ENCODE data around the gene VIL1.

Gene VIL1

DNA sequence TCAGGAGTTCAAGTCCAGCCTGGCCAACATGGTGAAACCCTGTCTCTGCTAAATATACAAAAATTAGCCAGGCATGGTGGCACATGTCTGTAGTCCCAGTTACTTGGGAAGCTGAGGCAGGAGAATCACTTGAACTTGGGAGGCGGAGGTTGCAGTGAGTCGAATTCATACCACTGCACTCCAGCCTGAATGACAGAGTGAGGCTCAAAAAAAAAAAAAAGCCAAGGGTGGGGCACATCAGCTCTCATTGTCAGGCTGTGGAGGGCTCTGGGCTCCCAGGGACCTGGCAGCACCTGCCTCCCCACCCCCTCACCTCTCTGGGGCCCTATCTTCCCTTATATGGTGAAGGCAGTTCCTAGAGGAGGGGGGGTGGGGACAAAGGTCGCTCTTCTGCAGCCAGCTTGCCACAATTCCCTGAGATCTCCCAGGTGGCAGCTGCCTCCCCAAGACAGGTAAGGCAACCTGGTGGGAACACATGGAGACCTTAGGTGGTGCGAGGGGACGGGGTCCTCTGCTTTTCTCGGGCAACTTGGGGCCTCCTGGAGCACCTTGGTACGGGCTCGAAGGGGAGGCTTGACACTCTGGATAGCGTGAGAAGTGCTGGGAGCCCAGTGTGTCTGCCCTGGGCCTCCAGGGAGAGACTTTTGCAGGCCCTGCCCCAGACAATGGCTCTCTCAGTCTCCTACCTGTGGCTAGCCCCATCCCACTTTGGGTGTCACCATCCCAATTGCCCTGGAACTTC, at the start of gene VIL1:
VIL1 (plus strand) TSS at position 407 of the 742 bp plus-strand sequence. CDS start 4,656 bp downstream, outside the sequence.
- no peak for DNase-seq

DNA sequence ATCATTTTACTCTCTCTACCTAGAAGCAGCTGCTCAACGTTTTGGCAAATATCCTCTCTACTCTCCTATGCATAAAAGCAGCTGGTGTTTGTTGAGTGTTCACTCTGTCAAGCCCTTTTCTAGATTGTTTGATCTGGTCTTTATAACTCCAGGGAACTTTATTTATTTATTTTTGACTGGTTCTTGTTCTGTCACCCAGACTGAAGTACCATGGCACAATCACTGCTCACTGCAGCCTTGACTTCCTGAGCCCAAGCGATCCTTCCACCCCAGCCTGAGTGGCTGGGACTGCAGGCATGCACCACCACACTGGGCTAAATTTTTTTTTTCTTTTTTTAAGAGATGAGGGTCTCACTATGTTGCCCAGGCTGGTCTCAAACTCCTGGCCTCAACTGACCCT, 49.6 kb upstream of the VIL1 start:
- DNase-seq: no peak

DNA sequence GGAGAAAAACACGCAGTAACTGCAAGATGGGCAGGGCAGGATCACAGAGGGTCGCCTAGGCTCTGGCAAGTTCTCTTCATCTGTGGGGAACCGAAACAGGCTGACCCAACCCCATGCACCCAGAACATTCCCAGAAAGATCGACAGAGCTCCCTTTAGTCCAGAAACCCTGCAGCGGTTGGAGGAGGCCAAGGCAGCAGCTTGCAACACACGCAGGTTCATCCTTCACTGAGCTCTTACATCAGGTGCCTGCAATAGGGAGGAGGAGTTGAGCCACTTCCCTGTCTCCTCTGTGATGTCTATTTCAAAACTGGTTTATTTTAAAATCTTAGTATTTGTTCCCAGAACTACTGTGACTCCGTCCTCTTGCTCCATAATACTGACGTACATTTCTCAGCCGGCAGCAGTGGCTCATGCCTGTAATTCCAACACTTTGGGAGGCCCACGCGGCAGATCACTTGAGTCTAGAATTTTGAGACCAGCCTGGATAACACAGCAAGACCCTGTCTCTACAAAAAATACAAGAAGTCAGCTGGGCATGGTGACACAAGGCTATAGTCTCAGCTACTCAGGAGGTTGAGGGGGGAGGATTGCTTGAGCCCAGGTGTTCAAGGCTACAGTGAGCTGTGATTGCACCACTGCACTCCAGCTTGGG, 48.4 kb upstream of the VIL1 start:
- no peak for DNase-seq

DNA sequence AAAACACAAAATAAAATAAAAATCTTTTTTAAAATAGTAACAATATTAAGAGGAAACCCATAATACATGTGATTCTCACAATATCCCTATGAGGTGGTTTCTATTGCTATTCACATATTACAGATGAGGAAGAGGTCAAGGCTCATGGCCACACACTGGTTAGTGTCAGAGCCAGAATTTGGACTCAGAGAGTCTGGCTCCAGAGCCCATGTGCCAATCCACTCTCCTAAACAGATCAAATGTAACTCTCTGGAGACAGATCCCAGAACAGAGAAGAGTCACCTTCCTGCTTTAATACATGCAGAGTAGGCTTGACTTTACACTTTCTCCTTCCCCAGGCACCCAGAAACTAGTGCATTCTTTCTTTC, 47.0 kb upstream of the VIL1 start:
- no peak for DNase-seq

DNA sequence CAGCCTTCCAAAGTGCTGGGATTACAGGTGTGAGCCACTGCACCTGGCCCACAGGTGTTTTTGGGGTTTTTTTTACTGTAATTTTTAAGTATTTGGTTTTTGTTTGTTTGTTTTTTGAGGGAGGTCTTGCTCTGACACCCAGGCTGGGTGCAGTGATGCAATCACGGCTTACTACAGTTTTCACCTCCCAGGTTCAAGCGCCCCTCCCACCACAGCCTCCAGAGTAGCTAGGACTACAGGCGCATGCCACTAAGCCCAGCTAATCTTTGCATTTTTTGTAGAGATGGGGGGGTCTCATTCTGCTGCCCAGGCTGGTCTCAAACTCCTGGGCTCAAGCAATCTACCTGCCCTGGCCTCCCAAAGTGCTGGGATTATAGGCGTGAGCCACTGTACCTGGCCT, 44.1 kb upstream of the VIL1 start:
- DNase-seq: no peak

DNA sequence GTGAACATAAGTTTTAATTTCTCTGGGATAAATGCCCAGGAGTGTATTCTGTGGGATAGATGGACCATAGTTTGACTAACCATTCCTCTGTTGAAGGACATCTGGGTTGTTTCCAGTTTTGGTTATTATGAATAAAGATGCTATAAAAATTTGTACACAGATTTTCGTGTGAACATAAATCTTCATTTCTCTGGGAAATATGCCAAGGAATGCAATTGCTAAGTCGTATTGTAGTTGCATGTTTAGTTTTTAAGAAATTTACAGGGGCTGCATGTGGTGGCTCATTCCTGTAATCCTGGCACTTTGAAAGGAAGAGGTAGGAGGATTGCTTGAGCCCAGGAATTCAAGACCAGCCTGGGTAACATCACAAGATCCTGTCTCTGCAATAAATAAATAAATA, 43.7 kb upstream of the VIL1 start:
- DNase-seq: no peak

DNA sequence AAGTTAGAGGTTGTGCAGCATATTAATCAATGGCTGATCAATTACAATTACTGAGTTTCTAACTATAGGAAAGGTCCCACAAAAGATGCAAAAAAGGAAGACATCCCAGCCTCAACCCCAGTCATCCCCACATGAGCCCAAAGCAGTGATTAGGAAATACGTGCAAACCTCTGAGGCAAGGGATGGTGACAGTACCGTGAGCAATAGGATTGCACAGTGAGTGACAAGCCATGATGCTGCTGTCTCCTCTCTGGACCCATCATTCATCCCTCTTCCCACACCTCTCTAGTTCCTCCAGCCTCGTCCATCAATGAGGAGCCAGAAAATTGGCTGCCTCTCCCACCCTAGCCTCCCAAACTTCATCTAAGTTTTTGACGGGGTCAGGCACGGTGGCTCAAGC, 40.9 kb upstream of the VIL1 start:
- no peak for DNase-seq

DNA sequence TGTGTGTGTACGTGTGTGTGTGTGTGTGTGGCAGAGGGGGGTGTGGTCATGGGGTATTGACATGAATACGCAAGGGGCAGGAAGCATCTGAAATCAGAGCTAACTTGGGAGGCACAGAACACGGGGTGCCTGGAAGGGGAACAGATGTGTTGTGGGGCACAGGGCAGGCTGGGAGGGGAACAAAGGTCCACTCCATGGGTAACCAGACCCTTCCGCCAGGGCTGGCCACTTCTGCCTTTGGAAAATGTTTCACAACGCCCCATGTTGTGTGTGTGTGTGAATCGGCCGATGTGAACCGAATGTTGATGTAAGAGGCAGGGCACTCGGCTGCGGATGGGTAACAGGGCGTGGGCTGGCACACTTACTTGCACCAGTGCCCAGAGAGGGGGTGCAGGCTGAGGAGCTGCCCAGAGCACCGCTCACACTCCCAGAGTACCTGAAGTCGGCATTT, 37.0 kb upstream of the VIL1 start, which contains the start of gene SLC11A1:
SLC11A1 (plus strand) TSS at position 358 of the 451 bp plus-strand sequence. CDS start 96 bp downstream, outside the sequence.
- no peak for DNase-seq

DNA sequence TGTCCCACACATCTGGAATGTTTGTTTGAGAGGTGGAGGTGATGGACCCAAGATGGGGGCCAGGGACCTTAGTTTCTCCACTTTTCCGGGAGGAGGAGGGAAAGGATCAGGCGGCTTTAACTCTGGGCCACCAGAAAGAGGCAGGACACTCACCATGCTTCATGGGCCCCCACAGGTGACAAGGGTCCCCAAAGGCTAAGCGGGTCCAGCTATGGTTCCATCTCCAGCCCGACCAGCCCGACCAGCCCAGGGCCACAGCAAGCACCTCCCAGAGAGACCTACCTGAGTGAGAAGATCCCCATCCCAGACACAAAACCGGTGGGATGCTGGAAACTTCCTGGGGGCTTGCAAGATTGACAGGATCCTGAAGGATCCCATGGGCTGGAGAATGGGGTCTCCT, 36.1 kb upstream of the VIL1 start:
- DNase-seq: no peak

DNA sequence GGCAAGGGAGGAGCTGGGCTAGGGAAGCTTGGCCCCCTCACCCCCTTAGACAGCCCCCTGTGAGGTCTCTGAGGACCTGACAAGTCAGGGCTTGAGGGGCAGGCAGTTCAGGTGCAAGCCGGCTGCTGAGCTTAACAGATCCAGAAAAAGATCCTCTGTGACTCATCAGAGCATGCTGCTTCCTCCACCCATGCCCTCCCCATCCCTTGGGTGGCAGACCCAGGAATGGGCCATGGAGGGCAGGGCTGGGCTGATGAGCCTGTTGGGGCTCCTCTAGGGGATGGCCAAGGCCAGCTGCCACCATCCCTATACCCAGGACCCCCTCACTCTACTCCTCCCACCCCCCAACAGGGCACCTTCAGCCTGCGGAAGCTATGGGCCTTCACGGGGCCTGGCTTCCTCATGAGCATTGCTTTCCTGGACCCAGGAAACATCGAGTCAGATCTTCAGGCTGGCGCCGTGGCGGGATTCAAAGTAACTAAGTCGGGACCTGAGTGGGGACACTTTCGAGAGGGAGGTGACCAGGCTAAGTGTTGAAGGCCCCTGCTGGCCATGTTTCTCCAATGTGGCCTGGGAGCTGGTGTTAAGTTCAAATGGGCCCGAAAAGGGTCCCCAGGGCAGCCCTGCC, 34.9 kb upstream of the VIL1 start:
- no peak for DNase-seq

DNA sequence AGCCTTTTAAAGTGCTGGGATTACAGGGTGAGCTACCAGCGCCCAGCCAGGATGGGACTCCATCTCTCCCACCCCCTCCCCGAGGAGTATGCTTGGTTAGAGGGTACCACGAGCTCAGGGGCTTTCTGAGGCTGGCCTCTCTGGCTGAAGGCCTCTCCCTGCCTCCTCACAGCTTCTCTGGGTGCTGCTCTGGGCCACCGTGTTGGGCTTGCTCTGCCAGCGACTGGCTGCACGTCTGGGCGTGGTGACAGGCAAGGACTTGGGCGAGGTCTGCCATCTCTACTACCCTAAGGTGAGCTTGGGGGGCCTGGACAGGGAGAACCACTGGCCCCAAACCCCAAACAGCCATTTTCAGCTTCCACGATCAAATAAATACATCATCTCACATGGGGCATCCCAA, 33.9 kb upstream of the VIL1 start:
- DNase-seq: no peak

DNA sequence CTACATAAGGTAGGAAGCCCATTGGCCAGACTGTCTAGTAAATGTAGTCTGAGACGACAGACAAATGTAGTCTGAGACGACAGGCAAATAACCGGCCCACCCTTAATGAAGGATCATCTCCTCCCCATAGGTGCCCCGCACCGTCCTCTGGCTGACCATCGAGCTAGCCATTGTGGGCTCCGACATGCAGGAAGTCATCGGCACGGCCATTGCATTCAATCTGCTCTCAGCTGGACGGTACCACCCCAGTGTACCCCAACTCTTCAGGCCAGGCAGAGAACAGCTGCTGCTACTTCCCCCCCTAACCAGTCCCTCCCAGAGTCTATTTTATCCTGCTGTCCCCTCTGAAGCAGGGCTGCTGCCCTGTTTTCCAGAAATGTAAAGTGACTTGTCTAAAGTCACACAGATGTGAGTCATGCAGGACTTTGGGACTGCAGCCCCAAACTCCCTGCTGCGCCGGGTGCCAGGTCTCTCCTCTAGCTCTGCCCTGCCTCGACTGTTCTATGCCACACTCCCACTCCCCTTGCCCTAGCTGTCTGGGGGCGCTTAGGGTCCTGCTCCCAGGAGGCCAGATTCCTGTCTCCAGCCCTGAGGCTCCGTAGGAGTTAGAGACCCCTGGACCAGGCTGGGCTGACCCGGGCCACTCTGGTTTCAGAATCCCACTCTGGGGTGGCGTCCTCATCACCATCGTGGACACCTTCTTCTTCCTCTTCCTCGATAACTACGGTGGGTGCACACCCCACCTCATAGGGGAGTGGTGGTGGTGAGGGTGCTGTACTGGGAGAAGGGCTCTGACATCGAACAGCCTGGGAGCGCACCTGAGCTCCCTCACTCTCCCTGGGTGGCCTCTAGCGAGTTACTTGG, 32.2 kb upstream of the VIL1 start:
- DNase-seq: no peak

DNA sequence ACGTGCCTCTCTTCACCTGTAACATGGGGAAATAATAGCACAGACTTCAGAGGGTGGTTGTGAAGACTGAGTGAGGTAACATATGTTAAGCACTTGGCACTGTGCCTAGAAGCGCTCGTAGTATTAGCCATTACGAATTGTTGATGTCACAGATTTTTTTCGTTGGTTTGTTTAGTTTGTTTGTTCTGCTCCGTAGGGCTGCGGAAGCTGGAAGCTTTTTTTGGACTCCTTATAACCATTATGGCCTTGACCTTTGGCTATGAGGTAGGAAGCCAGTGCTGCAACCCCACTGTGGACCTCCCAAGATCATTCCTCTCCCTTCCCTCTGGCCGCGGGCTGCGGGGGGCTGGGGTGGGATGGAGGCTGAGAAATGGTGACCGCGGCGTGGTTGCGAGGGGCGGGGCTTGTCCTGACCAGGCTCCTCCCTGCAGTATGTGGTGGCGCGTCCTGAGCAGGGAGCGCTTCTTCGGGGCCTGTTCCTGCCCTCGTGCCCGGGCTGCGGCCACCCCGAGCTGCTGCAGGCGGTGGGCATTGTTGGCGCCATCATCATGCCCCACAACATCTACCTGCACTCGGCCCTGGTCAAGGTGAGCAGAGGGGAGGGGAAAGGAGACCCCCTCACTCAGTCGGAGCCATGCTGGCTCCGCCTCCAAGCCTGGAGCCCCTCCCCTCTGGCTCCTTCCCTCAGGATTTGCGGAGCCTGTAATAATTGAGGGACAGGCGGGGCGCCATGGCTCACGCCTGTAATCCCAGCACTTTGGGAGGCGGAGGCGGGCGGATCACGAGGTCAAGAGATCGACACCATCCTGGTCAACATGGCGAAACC, 31.3 kb upstream of the VIL1 start:
- DNase-seq: peak; percentile 41

DNA sequence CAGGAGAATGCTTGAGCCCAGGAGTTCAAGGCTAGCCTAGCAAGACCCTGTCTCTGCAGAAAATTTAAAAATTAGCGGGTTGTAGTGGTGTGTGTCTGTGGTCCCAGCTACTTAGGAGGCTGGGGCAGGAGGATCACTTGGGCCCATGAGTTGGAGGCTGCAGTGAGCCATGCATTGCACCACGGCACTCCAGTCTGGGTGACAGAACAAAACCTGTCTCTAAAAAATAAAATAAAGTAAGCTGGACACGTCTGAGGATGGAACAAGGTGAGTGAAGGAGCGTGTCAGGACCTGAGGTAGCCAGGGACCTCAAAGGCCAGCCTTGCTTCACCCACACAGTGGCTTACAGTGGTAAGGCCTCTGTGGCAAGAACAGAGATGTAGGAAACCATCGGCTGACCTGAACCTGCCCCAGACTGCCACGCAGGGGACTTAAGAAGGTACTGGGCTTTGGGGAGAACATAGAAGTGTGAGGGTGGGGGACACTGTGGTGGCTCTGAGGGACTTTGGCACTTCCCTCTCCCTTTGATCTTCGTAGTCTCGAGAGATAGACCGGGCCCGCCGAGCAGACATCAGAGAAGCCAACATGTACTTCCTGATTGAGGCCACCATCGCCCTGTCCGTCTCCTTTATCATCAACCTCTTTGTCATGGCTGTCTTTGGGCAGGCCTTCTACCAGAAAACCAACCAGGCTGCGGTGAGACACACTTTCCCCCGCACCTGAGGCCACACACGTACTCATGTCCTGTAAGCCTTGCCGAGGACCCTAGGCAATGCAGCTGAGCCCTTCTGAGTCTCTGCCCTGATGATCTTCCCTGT, 29.4 kb upstream of the VIL1 start:
- no peak for DNase-seq

DNA sequence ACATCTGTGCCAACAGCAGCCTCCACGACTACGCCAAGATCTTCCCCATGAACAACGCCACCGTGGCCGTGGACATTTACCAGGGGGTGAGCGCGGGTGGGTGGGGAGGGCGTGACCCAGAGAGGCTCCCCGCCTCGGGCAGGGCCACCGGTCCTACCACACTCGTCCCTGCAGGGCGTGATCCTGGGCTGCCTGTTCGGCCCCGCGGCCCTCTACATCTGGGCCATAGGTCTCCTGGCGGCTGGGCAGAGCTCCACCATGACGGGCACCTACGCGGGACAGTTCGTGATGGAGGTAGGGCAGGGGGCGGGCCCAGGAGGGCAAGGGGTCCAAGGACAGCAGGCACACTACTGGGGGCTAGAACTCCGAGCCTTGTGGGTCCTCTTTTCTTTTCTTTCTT, 27.7 kb upstream of the VIL1 start:
- no peak for DNase-seq

DNA sequence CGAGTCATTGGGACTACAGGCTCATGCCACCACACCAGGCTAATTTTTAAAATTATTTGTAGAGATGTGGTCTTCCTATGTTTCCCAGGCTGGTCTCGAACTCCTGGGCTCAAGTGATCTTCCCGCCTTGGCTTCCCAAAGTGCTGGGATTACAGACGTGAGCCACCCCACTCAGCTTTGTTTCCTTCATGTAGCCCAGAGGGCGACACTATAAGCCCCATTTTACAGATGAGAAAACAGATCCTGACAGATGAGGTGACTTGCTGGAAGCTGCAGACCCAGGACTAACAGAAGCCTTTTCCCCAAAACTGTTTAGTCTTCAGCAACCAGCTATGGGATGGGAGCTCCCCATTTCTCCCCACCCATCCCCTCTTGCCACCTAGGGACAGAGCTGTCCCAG, 26.5 kb upstream of the VIL1 start:
- DNase-seq: no peak

DNA sequence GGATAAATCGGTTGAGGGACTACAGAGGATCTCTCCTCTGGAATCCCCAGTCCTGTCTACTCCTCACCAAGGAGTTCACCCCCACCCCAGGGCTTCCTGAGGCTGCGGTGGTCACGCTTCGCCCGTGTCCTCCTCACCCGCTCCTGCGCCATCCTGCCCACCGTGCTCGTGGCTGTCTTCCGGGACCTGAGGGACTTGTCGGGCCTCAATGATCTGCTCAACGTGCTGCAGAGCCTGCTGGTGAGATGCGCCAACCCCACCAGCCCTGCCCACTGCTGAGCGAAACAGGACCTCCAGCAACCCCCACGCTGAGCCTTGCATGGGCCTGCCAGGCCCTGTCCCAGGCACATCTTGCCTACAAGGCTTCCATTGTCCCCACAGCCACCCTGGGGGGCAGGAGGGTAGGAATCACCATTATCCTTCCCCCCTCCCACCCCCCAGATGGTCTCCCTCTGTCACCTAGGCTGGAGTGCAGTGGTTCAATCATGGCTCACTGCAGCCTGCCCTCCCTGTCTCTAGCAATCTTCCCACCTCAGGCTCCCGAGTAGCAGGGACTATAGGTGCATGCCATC, 25.9 kb upstream of the VIL1 start:
- no peak for DNase-seq

DNA sequence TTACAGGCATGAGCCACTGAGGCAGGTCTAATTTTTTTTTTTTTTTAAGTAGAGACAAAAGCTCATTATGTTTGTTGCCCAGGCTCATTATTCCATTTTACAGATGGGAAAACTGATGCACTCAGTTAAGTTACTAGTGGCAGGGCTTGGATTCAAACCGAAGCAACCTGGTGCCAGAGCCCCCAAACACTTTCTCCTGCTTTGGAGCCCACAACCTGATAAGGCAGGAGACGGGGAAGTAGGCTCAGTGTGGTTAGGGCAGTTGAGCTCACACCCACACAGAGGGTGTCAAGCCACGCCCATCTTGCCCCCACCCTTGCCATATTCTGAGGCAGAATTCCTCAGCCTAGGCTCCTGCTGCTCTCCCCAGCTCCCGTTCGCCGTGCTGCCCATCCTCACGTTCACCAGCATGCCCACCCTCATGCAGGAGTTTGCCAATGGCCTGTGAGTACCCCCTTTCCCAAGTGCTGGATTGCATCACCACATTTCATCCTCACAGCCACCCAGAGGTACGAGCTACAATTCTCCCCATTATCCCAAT, 25.1 kb upstream of the VIL1 start:
- DNase-seq: no peak

DNA sequence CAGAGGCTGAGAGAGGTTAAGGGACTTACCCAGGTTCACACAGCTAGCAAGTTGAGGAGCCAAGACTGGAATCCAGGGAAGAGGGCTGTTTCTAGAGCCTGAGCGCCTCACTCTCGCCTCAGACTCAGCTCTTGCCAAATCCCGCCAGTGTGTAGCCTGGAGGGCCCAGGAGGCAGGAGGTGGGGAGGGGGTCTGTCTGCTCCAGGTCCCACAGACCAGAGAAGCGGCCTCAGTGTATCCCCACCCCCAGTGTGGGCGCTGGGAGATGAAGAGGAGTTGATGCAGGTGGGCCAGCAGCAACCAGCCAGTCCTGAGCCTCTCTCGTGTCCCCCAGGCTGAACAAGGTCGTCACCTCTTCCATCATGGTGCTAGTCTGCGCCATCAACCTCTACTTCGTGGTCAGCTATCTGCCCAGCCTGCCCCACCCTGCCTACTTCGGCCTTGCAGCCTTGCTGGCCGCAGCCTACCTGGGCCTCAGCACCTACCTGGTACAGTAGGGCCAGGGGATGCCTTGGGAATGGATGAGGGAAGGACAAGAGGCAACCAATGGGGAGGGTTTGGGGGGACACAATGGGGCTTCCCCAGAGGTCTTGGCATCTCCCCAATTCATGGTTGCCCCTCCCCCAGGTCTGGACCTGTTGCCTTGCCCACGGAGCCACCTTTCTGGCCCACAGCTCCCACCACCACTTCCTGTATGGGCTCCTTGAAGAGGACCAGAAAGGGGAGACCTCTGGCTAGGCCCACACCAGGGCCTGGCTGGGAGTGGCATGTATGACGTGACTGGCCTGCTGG, 24.4 kb upstream of the VIL1 start:
- no peak for DNase-seq

DNA sequence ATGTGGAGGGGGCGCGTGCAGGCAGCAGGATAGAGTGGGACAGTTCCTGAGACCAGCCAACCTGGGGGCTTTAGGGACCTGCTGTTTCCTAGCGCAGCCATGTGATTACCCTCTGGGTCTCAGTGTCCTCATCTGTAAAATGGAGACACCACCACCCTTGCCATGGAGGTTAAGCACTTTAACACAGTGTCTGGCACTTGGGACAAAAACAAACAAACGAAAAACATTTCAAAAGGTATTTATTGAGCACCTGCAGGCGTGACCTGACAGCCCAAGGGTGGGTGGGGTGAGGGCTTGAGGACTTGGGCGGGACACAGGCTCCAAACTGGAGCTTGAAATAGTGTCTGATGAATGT, 23.9 kb upstream of the VIL1 start:
- no peak for DNase-seq

All from CD4-positive, alpha-beta T cell treated with Interleukin-6 for 4 hours (primary cell).